ENCODE results near the gene DLEC1. TPM values are rescaled to one million over a fixed set of nuclear protein-coding genes. Genes with fewer than 3 reads are reported as not detected.
A peak's percentile ranks its signal among the peaks of the same experiment; 100 is the strongest.

The DLEC1 gene
- total and polyA plus RNA-seq, 9 of the 15 experiments (the other 6 are each of a cell fraction or from before 2014, with no cell fraction given), result 0.07 to 0.08 TPM; not detected in 7

- TF ChIP-seq STAT6 (CRISPR knock-in tag; IDR thresholded peaks at IDR 0.05) (no peak), RNF219 (CRISPR knock-in tag; IDR thresholded peaks at IDR 0.05) (no peak), ZNF444 (CRISPR knock-in tag; IDR thresholded peaks at IDR 0.05) (no peak), SETDB1 (IDR thresholded peaks at IDR 0.05; ENCODE audit: low read length) (no peak), U2AF2 (optimal IDR thresholded peaks at IDR 0.05; ENCODE audit: low read depth, low read length) (no peak), LCOR (CRISPR knock-in tag; IDR thresholded peaks at IDR 0.05) (peak; percentile 60; the same call in 1 of the 2 replicates), THRB (CRISPR knock-in tag; conservative IDR thresholded peaks at IDR 0.05) (no peak), ZNF282 (CRISPR knock-in tag; IDR thresholded peaks at IDR 0.05) (no peak), KDM1A (IDR thresholded peaks at IDR 0.05) (no peak), ZBTB40 (IDR thresholded peaks at IDR 0.05) (no peak), ZBTB40 (CRISPR knock-in tag; IDR thresholded peaks at IDR 0.05) (no peak)
These were observed 99.6 kb downstream of the DLEC1 start, which contains the start of gene MYD88 (continued) for GRCh38 chr3:38138349-38139190.
